CD4-positive, alpha-beta T cell treated with Interferon gamma for 1 hour (primary cell): Measurements from ENCODE around the gene CD44.

Experiments
- DNase-seq: peaks from one replicate; pipeline ENCODE4 v3.0.0-alpha.2; 2020

The CD44 gene

DNA sequence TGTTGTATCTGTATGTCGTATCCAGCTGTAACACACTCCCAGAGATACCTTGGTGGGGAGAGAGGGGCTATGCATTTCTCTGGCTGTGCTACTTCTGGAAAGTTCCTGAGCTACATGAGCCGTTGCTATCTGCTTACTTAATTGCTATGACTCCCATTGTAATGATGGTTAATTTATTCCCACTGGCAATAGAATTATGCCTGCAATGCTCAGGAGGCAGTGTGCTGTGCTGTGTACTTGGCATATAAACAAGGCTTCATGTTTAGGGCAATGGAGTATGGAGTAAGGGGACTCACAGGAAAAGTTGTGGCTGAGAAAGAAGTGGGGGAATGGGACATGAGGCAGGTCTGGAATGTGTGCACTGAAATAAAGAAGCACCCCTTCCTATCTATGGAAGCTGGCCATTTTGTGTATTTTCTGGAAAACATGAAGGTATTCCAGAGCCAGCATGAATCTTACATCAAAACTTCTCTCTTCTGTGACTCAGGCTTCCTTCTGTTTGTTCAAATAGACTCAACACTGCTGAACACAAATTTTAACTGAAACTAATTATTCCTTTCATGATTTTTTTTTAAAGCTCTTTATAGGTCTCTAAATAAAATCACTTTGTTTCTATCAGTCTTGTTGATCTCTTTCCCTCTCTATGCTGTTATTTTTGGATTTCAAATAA is 40.6 kb downstream of the CD44 start:
- no peak for DNase-seq

DNA sequence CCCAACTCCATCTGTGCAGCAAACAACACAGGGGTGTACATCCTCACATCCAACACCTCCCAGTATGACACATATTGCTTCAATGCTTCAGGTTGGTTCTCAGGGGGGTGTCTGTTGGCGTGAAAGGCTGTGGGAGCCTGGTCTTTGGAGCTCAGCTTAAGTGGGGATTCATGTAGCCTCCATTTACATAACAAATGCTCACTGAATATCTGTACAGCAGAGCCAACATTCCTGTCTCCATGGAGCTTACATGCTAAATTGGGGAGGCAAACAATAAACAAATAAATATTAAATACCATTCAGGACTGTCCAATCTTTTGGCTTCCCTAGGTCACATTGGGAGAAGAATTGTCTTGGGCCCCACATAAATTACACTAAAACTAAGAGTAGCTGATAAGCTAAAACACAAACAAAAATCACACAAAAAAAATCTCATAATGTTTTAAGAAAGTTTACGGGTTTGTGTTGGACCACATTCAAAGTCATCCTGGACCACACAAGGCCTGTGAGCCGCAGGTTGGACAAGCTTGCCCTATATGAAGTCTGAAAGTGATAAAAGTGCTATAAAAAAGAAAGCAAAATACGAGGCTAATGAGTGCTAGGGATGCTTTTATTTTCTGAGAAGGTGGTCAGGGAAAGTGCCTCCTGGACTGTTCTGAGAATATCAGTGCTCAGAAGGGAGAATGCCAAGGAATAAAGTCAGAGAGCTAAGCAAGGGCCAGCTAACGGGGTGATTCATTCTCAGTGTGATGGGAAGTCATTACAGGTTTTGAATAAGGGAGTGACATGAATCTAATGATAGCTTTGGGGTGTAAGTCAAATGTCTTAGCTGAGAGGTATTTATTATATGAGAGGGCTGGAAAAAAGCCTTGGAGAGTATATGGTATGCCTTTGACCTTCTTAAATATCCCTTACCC is 41.6 kb downstream of the CD44 start:
- no peak for DNase-seq

DNA sequence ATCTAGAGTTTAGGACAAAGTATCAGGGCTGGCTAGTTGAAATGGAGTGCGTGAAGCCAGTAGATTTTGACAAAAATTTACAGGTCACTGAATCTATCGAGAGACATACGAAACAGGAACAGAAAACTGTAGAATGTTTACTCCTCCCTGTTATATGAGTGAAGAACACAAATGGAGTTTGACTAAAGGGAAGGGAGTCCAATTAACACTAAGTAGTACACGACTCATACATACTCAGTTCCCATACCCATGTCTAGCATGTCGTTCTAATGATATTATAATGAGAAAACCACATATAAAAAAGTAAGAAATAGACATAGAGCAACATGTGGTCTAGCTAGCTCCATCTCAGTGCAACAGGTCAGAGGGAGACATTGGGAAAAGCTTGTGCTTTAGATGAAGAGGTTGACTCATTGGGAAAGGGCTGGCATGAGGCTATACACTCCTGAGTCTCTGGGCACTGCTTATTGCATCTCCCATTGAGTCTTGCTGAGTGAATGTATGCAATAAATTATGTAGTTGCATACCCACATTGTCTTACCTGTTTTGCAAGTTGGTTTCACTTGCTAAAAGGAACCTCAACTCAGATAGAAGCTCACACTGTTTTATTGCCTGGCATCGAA is 43.5 kb downstream of the CD44 start:
- no peak for DNase-seq

- DNase-seq: no peak
These were observed 44.5 kb downstream of the CD44 start for GRCh38 chr11:35183326-35183925.

DNA sequence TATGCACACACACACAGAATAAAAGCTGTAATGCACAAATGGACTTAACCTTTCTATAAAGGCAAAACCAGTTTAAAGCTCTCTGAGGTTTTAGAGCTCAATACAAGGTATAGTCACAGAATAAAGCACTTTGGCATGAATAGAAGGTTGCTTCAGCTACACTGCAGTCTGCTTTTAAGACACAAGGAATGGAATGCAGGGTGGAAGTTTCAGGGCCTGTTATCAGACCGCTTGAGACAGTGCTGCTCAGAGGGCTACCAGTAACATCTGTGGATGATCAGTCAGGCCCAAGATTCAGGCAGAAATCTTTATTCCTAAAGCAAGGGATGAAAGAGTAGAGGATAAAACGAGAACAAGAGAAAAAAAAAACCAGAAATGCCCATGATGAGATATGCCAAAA is 46.7 kb downstream of the CD44 start:
- DNase-seq: no peak

- DNase-seq: no peak
These were observed 49.0 kb downstream of the CD44 start for GRCh38 chr11:35187996-35188395.

GRCh38 chr11:35190804-35191348 is 51.9 kb downstream of the CD44 start:
- no peak for DNase-seq

DNA sequence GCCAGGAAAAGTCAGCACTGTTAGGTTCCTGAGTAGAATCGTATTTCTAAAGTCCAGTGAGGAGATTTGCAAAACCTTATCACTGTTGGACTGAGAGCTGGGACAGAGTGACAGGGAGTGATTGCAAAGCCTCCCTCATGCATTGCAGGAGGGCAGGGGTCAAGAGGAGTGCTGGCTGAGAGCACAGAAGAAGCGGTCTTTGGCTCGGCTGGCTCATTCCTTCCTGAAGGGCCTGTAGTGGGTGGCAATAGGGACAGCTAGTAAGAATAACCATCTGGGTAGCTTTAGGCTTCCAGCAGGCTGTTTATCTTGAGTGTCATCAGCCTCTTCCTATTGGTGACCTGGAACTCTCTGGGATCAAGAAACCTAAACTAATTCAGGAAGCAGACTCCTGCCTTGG is 53.4 kb downstream of the CD44 start:
- DNase-seq: no peak

DNA sequence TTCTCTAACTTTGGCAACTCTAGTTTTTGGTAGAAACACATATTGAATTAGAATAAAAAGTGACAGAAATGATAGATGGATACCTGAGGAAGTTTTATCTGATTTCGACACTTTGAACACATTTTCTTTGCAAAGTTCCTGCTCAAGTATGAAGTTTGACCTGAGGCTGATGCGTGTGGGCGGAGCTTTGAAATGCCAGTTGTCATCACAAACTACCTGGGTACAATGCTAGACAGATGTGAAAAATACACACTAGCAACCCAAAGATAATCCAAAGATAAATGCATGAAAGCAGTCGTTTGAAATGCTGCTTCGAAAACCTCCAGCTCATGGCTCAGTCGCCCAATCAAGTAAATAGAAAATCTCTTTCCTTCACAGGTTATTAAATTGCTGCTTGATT is 54.8 kb downstream of the CD44 start:
- DNase-seq: no peak

DNA sequence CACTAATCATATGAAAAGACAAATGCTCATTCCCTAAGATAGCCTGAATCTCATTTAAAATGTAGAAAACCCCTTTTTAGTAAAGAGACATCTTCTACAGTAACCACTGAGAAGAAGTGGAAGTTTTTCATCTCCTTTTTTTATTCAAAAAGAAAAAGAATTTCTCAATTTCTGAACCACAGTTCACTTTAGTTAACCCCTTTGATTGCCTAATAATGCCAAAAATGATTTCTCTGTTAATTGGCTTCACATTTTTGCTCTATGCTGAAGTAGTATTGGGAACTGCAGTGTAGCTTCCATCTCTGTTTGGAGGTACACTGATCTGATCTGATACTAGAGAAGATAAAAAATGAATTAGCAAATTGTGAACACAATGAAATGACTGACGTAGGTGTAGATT is 58.3 kb downstream of the CD44 start:
- no peak for DNase-seq

- DNase-seq: no peak
These were observed 61.9 kb downstream of the CD44 start for GRCh38 chr11:35200811-35201341.

DNA sequence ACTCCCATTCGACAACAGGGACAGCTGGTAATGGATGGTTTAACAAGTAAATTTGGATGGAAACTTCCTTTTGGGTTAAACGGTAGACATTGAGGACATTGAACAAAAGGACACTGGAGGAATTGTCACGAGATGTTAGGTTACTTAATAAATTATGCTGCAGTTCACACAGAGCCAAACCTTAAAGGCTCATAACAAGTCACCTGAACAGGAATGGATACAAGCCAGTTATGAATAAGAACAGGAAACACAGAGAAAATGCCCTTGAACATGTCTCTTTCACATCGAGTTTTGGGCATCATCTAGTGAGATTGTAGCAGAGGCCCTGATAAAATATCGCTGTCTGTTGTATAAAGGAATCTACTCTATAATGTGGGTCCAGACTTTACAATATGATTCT is 65.6 kb downstream of the CD44 start:
- DNase-seq: no peak

- DNase-seq: no peak
These were observed 67.6 kb downstream of the CD44 start for GRCh38 chr11:35206616-35207015.

GRCh38 chr11:35207471-35208403 is 68.8 kb downstream of the CD44 start:
- DNase-seq: no peak

DNA sequence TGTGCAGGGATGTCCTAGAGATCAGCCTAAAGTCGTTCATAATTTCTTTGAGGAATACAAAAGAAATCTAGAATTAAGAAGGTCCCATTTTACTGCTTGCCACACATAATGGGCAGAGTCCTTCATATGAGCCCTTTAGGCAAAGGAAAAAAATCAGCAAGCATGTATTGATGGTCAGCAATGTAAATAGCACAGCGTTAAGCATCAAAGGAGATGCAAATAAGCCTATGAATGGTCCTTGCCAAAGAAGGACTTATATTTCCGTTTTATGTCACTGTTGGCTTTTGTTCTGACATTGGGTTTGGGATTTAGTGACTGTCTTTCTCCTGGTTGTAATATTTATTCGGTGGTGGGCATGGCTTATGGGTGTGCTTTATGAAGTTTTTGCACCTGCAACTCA is 69.8 kb downstream of the CD44 start:
- no peak for DNase-seq

- DNase-seq: no peak
These were observed 72.0 kb downstream of the CD44 start for GRCh38 chr11:35210876-35211546.

DNA sequence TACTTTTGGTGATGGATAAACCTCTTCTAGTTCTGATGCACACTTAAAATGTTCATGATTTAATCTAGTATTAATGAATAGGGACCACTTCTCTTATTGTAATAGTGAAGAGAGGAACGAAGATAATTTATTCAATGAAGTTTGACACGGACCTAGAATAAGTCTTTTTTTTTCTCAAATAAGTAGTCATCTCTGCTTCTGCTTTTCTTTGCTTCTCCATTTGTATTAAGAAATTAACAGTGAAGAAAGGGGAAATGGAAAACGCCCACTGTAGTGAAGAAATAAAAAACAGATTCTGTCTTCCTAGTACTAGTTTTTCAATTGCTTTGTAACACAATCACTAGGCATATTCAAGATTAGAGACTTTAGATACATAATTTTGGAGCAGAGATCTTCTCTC is 73.0 kb downstream of the CD44 start:
- DNase-seq: no peak

- DNase-seq: no peak
These were observed 75.3 kb downstream of the CD44 start for GRCh38 chr11:35214226-35214770.

DNA sequence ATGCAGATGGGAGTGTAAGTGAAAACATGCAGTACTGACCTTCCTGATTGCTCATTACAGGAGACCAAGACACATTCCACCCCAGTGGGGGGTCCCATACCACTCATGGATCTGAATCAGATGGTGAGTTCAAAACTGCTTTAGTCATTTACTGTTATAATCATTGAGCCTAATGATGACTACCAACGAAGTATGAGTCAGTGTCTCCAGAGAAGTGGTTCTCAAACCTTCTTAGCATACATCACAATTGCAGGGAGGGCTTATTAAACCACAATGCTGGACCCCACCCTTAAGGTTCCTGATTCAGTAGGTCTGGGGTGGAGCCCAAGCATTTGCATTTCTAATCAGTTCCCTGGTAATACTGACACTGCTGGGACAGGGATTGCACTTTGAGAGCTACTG is 75.8 kb downstream of the CD44 start:
- DNase-seq: peak; percentile 58

- no peak for DNase-seq
These were observed 77.0 kb downstream of the CD44 start for GRCh38 chr11:35215945-35216344.
